ENCODE results near the gene CELF2.

- no peak for TF ChIP-seq CTCF (IDR thresholded peaks at IDR 0.05; ENCODE audit: low read depth, low read length, poor library complexity, severe bottlenecking)
- TF ChIP-seq EZH2phosphoT487 (IDR thresholded peaks at IDR 0.05; ENCODE audit: borderline replicate concordance, low read length), result no peak
Measured at GRCh38 chr10:11225935-11226334, 208.3 kb downstream of the CELF2 start.

All from DOHH2 (cell line).